OCI-LY1 (cell line): Measurements from ENCODE around the gene LRRC73.
"Not testable (repeated sequence)": the region's sequence is repeated elsewhere in the genome, so short reads cannot be mapped to it uniquely, and the experiment has no call there.

ENCODE experiments used
- H2AFZ ChIP-seq: fragments of 200-600 bp; sonication (generic), shearing (Covaris generic); 2 replicates; pipeline ENCODE4 v1.6.0; 2014; ENCODE audit warnings: antibody characterized with exemption, mild to moderate bottlenecking, low read length
- H3F3A ChIP-seq: fragments of 200-600 bp; sonication (generic), shearing (Covaris generic); 2 replicates; pipeline ENCODE4 v1.6.0; 2014; ENCODE audit warnings: mild to moderate bottlenecking, antibody characterized with exemption, low read length, moderate library complexity; ENCODE audit not compliant: insufficient read depth
- H3K27ac ChIP-seq: fragments of 200-600 bp; sonication (generic); 2 replicates; pipeline ENCODE4 v1.5.1; 2014; ENCODE audit warnings: low read length, mixed run types, mild to moderate bottlenecking, low read depth; ENCODE audit not compliant: poor library complexity, severe bottlenecking
- H3K27me3 ChIP-seq: fragments of 200-600 bp; sonication (generic); 2 replicates; pipeline ENCODE4 v1.6.0; 2014; ENCODE audit warnings: antibody characterized with exemption, mild to moderate bottlenecking, low read length, moderate library complexity; ENCODE audit not compliant: insufficient read depth
- H3K36me3 ChIP-seq: fragments of 200-600 bp; sonication (generic); 2 replicates; pipeline ENCODE4 v1.6.1; 2014; ENCODE audit warnings: mild to moderate bottlenecking, antibody characterized with exemption, low read length, moderate library complexity, mixed read lengths; ENCODE audit not compliant: insufficient read depth
- H3K4me1 ChIP-seq: fragments of 200-600 bp; sonication (generic); 2 replicates; pipeline ENCODE4 v1.5.1; 2014; ENCODE audit warnings: mild to moderate bottlenecking, low read length, moderate library complexity; ENCODE audit not compliant: insufficient read depth, severe bottlenecking
- H3K4me2 ChIP-seq: fragments of 200-600 bp; sonication (generic), shearing (Covaris generic); 2 replicates; pipeline ENCODE4 v1.6.1; 2014; ENCODE audit warnings: low read length
- H3K4me3 ChIP-seq: fragments of 200-600 bp; sonication (generic); 2 replicates; pipeline ENCODE4 v1.5.1; 2014; ENCODE audit warnings: low read length, low read depth, mild to moderate bottlenecking, mixed read lengths; ENCODE audit not compliant: poor library complexity, severe bottlenecking
- H3K79me2 ChIP-seq: fragments of 200-600 bp; shearing (Covaris generic); 2 replicates; pipeline ENCODE4 v1.6.1; 2016; ENCODE audit warnings: mixed run types, low read length, mixed read lengths; ENCODE audit not compliant: insufficient read depth
- H3K9ac ChIP-seq: fragments of 200-600 bp; sonication (generic), shearing (Covaris generic); 2 replicates; pipeline ENCODE4 v1.6.1; 2014; ENCODE audit warnings: mild to moderate bottlenecking, low read length, mixed read lengths
- H3K9me2 ChIP-seq: fragments of 200-600 bp; sonication (generic), shearing (Covaris generic); 2 replicates; pipeline ENCODE4 v1.6.1; 2014; ENCODE audit warnings: low read depth, mild to moderate bottlenecking, low read length, mixed read lengths
- H3K9me3 ChIP-seq: fragments of 200-600 bp; shearing (Covaris generic); 2 replicates; pipeline ENCODE4 v1.6.1; 2014; ENCODE audit warnings: low read length, mixed read lengths
- H4K20me1 ChIP-seq: fragments of 200-600 bp; sonication (generic), shearing (Covaris generic); 2 replicates; pipeline ENCODE4 v1.6.0; 2016; ENCODE audit warnings: mild to moderate bottlenecking, low read length; ENCODE audit not compliant: insufficient read depth
- CTCF ChIP-seq: fragments of 200-600 bp; sonication (generic), shearing (Covaris generic); IDR thresholded peaks from 2 replicates; pipeline ENCODE4 v1.5.1; 2017; ENCODE audit warnings: mild to moderate bottlenecking, antibody characterized with exemption, low read length, moderate library complexity, mixed read lengths
- EZH2 ChIP-seq: fragments of 200-600 bp; sonication (generic), shearing (Covaris generic); IDR thresholded peaks from 2 replicates; pipeline ENCODE4 v1.8.0; 2017; ENCODE audit warnings: borderline replicate concordance, mixed run types, mild to moderate bottlenecking, antibody characterized with exemption, low read length, moderate library complexity, mixed read lengths

LRRC73 gene

GRCh38 chr6:43544461-43544860 lies 34.3 kb upstream of the LRRC73 start:
- H3K79me2 ChIP-seq: no peaks in the 10 kb centered on the region
- no peak overlapping the region for H3K27ac ChIP-seq
- no peaks in the 10 kb centered on the region for H4K20me1 ChIP-seq
- H3K9me2 ChIP-seq: no peaks in the 10 kb centered on the region
- H3K9me3 ChIP-seq: no peaks in the 10 kb centered on the region
- no peak overlapping the region for H2AFZ ChIP-seq
- no peak overlapping the region for H3K4me2 ChIP-seq
- no peak for TF ChIP-seq CTCF
- TF ChIP-seq EZH2: no peak
- peaks cover 91% of the 10 kb centered on the region for H3K36me3 ChIP-seq
- H3K4me1 ChIP-seq: no peaks in the 10 kb centered on the region
- no peak overlapping the region for H3K9ac ChIP-seq
- H3K4me3 ChIP-seq: no peak overlapping the region
- no peaks in the 10 kb centered on the region for H3F3A ChIP-seq
- no peaks in the 10 kb centered on the region for H3K27me3 ChIP-seq

- Histone ChIP-seq H3K36me3 (peaks cover 86% of the 10 kb centered on the region), H3K9me3 (no peaks in the 10 kb centered on the region), H3F3A (no peaks in the 10 kb centered on the region), H3K27ac (no peak overlapping the region), H3K4me3 (no peak overlapping the region), H3K9me2 (no peaks in the 10 kb centered on the region), H3K79me2 (no peaks in the 10 kb centered on the region), H3K27me3 (no peaks in the 10 kb centered on the region), H4K20me1 (no peaks in the 10 kb centered on the region), H3K4me2 (no peak overlapping the region), H2AFZ (no peak overlapping the region), H3K4me1 (no peaks in the 10 kb centered on the region), H3K9ac (no peak overlapping the region)
- TF ChIP-seq CTCF (no peak), EZH2 (no peak)
Measured at GRCh38 chr6:43541774-43542471, 31.8 kb upstream of the LRRC73 start.

GRCh38 chr6:43540507-43540906 lies 30.4 kb upstream of the LRRC73 start:
- no peaks in the 10 kb centered on the region for H4K20me1 ChIP-seq
- no peaks in the 10 kb centered on the region for H3K4me1 ChIP-seq
- no peak overlapping the region for H3K4me3 ChIP-seq
- H3K9me2 ChIP-seq: no peaks in the 10 kb centered on the region
- H3K36me3 ChIP-seq: peaks cover 75% of the 10 kb centered on the region
- no peak overlapping the region for H3K9ac ChIP-seq
- no peaks in the 10 kb centered on the region for H3K9me3 ChIP-seq
- H3F3A ChIP-seq: no peaks in the 10 kb centered on the region
- no peak overlapping the region for H3K4me2 ChIP-seq
- no peak overlapping the region for H3K27ac ChIP-seq
- H3K27me3 ChIP-seq: no peaks in the 10 kb centered on the region
- no peak overlapping the region for H2AFZ ChIP-seq
- H3K79me2 ChIP-seq: no peaks in the 10 kb centered on the region
- TF ChIP-seq EZH2: no peak
- TF ChIP-seq CTCF: no peak

GRCh38 chr6:43539409-43539808 lies 29.3 kb upstream of the LRRC73 start:
- H3K27me3 ChIP-seq, H3K9me3 ChIP-seq, H3K9ac ChIP-seq, H3K27ac ChIP-seq, H3K4me1 ChIP-seq, H2AFZ ChIP-seq, H4K20me1 ChIP-seq, H3K4me3 ChIP-seq, H3K79me2 ChIP-seq, H3K9me2 ChIP-seq, H3F3A ChIP-seq, H3K4me2 ChIP-seq: not testable (repeated sequence)
- peaks cover 70% of the 10 kb centered on the region for H3K36me3 ChIP-seq

- H3K27me3 ChIP-seq, H3K79me2 ChIP-seq, H3K4me2 ChIP-seq, H3K27ac ChIP-seq, H4K20me1 ChIP-seq, H3K4me1 ChIP-seq, H3F3A ChIP-seq, H3K9me2 ChIP-seq, H2AFZ ChIP-seq, H3K9ac ChIP-seq, H3K9me3 ChIP-seq, H3K4me3 ChIP-seq: not testable (repeated sequence)
- H3K36me3 ChIP-seq: peaks cover 71% of the 10 kb centered on the region
Measured at GRCh38 chr6:43538986-43539385, 28.8 kb upstream of the LRRC73 start.
